Cardiac fibroblast (primary cell): Measurements from ENCODE around the gene PAQR8.

ENCODE experiments used
- DNase-seq, 2 donors: peaks; one replicate each; pipeline versions ENCODE4 v3.0.0 to v3.0.0-alpha.2; 2010; ENCODE audit warnings: low read depth in 2 of 2
- H3K4me3 ChIP-seq, 2 donors: replicated peaks in 1 of 2; 1 replicate in 1 of 2; 2 replicates in 1 of 2; pipeline ENCODE4 v1.5.1; 2011; ENCODE audit warnings: low read depth in 2 of 2, low read length in 2 of 2, mild to moderate bottlenecking in 2 of 2, moderate library complexity in 1 of 2
- CTCF ChIP-seq: IDR thresholded peaks from one replicate; pipeline ENCODE4 v1.5.1; 2011; ENCODE audit warnings: low read depth, mild to moderate bottlenecking, low read length, inconsistent platforms

Gene PAQR8

DNA sequence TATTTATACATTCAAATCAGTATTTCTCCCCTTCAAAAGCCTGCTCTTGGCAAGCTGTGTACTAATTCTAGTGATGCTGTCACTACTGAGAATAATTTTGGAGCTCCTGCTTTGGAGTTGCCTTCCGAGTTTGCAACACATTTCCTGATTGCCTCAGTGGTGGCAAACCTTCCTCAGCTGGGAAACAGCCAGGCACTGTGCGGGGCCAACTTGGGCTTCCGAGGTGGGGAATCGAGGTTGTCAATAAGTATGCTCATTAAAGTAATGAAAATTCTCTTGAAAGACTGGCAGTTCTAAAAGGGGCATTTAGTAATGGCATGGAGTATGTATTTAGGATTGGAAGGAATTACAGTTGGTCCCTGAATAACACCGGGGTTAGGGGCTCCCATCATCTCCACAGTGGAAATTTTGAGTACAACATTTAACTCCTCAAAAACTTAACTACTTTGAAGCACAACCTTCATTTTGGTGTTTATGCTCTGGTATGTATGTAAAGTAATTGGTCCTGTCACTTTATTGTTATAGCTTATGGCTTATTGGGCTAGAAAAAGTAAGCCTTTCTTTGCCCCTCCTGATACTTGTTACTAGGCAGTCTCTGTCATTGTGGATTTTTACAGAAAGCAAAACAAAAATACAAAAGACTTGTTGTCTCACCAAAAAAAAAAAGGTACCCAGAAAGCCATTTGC, 2.7 kb downstream of the PAQR8 start:
- TF ChIP-seq CTCF: no peak
- no peak for DNase-seq
- H3K4me3 ChIP-seq: no peak overlapping the region

GRCh38 chr6:52365317-52365716, 3.4 kb downstream of the PAQR8 start:
- DNase-seq: no peak
- no peak overlapping the region for H3K4me3 ChIP-seq
- no peak for TF ChIP-seq CTCF

DNA sequence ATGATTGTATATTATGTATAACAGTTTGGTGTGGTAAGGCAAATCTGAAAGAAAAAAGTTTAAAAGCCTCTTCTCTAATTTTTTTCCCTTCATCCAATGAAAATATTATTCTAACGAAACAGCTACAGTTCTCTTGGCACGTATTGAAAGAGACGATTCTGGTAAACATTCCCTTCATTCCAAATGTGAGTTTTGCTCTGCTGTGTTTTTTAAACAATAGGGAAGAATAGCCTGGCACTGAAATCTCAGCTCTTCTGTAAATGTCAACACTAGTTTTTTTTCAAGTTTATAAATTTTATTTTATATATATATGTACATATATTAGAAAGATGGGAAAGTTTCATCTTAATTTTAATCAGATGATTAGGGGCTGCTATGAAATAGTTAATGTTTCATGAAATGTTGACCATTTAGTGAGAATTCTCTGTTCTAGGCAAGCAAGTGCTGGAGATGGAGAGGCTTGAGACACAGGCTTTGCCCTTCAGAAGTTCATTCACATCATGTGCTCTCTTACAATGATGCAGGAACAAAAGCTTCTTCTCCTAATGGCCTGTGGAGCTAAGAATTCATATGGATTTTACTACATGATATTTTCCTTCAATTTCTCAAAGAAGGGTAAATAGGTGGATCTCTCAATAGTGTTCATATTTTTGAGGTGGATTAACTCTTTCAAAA, 4.1 kb downstream of the PAQR8 start:
- DNase-seq: peak; percentile 17 to 40
- no peak for TF ChIP-seq CTCF
- no peak overlapping the region for H3K4me3 ChIP-seq

- no peak for DNase-seq
- no peak overlapping the region for H3K4me3 ChIP-seq
- TF ChIP-seq CTCF: no peak
Observed at GRCh38 chr6:52368002-52368401, 6.1 kb downstream of the PAQR8 start.

GRCh38 chr6:52369234-52369633, 7.3 kb downstream of the PAQR8 start:
- H3K4me3 ChIP-seq: no peak overlapping the region
- no peak for TF ChIP-seq CTCF
- DNase-seq: no peak

- peak in 1 of 2 donors; percentile 54 for DNase-seq
- TF ChIP-seq CTCF: no peak
- H3K4me3 ChIP-seq: no peak overlapping the region
Observed at GRCh38 chr6:52371656-52372191, 9.8 kb downstream of the PAQR8 start.
